Forelimb muscle (tissue), 1 donor: ENCODE results near the gene PTPRJ. TPM values are rescaled to one million over a fixed set of nuclear protein-coding genes. Genes with fewer than 3 reads are reported as not detected.

Experiments used
- DNase-seq: peaks from one replicate; pipeline ENCODE4 v3.0.0-alpha.2; 2013; ENCODE audit warnings: low read depth
- polyA plus RNA-seq: library from polyadenylated mRNA; unstranded; fragments of 120-200 nt; gene quantifications from one replicate; pipeline ENCODE4 v1.2.1, GENCODE V29; 2013; ENCODE audit not compliant: insufficient read length

PTPRJ gene
- polyA plus RNA-seq, 1 donor: 2.3 TPM

DNA sequence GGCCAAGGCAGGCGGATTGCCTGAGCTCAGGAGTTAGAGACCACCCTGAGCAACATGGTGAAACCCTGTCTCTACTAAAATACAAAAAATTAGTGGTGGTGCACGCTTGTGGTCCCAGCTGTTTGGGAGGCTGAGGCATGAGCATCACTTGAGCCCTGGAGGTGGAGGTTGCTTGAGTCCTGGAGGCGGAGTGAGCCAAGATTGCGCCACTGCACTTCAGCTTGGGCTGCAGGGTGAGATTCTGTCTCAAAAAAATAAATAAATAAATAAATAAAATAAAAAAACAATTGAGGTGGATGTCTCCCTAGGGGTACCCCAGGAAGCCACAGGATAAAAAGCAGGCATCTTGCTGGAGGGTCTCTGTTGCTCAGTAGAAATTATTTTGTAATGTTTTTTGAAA lies 14.1 kb downstream of the PTPRJ start:
- no peak for DNase-seq

DNA sequence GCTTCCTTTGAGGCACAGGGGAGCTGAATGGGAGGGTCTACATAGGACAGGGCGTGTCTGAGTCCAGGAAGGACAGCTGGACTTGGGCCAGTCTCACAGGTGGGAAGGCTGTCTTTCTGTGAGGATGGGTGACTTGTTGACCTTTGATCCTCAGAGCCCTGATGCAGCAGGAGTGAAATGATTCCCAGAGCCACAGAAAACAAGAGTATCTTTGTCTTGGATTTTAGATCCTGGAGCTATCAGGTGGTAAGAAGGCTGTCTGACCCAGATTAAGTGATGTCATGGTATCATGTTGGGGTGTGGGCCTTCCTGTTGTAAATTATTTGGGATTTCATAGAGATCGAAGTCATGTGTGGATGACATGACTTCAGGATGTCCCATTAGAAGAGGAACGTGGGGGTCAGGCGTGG lies 15.0 kb downstream of the PTPRJ start:
- DNase-seq: no peak

DNA sequence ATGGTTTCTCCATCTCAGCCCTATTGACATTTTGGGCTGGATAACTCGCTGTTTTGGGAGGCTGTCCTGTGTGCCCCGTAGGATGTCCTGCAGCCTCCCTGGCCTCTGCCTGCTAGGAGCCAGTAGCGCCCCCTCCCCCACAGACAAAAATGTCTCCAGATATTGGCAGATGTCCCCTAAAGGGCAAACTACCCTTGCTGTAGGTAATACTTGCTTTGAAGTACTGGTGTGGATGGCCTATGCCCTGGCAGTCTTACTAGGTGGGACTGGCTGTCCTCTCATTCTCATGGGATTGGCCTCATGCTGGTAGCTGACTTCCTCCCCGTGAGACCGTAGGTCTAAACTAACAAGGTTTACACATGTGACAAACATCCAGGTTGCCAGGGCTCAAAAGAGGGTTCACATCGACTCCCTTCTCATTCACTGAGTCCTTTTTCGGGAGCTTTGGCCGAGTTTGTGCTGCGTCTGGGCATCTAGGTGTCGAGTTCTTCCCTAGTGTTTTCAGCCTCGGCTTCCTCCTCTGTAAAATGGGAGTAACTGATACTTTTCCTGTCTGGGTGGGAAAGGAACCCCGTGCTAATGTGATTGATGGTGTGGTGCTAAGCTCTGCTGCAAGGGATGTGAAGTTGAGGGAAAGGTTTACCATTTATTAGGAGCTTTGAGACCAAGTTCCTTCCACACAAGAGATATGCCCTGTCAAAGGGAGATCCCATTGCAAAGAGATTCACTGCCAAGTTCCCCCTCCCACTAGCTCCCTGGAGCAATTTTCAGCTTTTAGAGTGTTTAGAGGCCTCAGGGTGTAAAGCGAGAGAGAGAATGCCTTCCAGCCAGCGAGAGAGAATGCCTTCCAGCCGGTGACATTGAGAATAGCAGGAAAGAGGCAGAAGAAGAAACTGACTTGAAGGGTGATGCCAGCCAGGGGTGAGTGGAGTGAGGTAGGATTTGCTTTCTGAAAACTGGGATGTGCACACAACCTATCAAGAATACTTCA lies 17.0 kb downstream of the PTPRJ start:
- no peak for DNase-seq

DNA sequence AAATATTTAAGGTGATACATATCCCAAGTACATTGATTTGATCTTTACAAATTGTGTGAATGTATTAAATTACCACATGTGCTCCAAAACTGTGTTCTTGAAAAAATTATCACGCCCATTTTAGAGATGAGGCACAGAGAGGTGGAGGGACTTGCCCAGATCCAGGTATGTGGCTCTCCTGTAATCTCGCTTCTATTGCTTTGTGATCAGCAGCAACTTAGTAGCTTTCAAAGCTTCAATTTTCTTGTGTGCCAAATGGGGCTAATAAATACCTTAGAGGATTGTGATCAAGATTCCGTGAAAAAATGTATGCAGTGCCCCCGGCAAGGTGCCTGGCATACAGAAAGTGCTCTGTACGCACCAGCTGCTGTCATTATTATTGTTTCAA lies 18.0 kb downstream of the PTPRJ start:
- no peak for DNase-seq

DNA sequence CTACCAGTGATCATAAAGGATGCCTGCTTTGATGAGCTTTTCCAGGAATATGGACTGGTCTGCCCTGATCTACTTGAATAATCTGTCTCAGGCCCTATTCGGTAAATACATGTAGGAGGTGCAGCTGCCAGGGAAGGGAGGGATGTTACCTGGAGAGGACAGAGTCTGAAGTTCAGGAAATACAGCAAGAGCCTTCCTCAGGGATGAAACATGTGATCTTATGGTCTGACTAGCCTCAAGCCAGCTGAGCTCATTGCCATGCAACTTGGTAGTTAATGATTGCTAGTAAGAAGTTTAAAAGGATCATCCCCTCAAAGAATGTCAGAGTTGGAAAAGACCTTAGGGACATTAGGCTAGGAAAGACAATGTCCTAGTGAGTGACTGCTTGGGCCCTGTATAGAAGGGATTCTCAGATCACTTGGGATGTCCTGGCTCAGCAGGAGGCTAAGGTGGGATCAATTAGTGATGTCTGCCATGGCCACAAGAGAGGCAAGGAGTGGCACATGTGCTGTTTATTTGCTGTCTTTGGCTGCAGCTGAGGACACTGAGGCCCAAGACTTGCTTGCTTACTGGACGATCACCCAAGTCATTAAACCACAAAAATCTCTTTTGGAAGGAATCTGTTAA lies 18.5 kb downstream of the PTPRJ start:
- no peak for DNase-seq

DNA sequence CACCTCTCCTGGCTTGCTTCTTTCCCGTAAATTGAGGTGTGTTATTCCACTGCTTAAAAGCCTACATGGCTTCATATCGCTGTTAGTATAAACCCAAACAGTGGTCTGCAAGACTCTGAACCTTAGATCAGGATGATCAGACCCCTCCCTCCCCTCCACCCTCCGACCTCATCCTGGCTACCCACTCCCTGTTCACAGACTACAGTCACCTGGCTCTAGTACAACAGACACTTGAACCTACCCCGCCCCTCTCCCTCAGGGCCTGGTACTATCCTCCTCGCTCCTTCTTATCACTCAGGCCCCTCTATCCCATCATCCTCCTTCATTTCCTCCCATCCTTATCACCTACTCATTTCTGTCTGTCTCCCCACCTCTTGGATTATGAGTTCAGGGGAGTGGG lies 20.1 kb downstream of the PTPRJ start:
- DNase-seq: no peak

DNA sequence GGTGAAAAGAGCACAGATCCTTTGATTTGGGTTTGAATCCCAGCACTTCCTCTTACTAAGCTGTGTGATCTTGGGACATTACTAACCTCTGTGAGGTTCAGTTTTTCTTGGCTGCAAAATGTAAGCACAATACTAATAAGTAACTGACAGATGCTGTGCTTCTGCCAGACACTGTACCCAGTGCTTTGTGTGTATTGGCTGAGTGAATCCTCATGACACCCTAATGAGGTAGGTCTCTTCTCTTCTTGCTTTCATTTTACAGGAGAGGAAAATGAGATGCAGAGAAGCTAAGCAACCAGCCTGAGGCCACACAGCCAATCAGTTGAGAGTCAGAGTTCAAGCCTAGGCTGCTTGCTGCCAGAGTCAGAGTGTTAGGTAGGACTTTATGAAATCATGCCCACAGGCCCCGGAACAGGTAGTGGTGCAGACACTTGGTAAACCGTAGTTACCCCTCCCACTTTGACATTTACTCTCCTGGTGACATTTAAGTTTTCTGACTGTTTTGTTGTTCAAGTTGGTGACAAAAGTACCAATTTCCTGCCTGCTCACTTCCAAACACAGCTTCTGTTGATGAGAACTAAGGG lies 21.2 kb downstream of the PTPRJ start:
- DNase-seq: no peak

DNA sequence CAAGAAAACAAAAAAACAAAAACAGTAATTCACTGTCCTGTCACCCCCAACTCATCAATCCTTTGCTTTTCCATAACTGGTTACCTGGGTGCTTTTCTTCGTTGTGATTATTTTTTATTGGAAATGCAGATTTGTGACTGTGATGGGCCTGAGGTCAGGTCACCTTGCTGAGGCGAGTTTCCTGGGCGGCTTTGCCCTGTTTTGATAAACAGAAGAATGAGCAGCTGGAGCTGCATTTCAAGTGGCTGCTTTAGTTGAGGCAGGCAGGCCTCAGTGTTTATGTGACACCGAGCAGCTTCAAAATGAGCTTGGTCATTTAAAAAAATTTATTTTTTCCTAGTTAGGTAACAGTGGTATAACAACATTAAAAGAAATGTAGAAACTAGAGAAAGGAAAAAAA lies 22.2 kb downstream of the PTPRJ start:
- no peak for DNase-seq

DNA sequence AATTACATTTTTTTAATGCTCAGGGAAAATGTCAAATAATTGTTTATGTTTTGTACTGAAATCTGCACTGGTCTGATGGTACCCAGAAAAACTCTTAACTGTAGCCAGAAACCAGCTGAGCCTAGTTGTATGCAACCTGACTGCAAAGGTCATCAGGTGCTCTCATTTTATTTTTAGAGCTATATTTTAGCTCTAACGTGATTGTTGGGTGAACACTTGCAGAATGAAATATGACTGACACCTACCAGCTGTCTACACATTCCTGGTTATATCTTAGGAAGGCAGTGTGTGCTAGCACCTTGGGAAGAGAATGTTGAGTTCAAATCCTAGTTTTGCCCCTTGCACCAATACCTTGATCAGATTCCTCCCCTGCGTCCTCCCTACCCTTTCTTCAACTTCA lies 23.6 kb downstream of the PTPRJ start:
- no peak for DNase-seq

DNA sequence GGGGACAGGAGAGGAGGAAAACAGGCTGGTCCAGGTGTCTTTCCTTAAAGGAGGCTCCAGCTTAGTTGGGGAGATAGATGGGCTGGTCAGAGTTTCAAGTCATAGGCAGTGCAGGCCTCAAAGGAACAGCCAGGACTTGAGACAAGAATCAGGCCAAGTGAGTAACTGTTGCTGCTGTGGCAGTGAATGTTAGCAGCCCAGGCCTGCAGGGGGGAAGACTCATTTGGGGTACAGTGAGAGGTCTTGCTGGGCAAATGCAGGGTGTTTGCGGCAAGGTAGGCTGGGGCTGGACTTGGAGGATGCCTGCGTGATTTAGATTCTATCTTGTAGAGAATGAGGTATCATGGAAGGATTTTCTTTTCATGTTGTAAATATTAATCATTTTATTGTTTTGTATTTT lies 24.1 kb downstream of the PTPRJ start:
- no peak for DNase-seq

DNA sequence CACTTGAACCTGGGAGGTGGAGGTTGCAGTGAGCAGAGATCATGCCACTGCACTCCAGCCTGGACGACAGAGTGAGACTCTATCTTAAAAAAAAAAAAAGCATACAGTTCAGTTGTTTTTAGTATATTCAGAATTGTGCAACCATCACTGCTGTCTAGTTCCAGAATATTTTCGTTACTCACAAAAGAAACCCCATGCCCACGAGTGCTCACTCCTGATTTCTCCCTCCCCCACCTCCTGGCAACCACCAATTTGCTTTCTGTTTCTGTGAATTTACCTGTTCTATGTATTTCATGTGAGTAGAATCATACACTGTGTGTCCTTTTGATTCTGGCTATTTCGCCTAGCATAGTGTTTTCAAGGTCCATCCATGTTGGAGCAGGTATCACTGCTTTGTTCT lies 24.8 kb downstream of the PTPRJ start:
- no peak for DNase-seq

DNA sequence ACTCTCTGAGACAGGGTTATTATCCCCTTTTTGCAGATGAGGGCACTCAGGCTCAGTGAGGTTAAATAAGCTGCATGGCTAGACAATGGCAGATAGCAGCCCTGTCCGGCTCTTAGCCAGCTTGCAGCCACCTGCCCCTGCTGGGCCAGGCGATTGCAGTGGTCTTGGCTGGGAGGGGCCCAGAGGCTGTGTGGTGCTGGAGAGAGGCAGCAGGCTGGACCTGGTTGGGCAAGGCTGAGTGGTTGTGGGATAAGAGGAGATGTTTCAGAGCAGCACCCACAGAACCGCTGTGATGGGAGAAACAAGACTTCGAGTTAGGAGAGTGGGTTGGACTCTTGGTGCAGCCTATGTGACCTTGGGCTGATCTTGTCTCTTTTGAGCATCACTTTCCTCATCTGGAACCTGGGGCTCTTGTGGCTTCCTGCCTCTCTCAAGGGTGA lies 25.5 kb downstream of the PTPRJ start:
- no peak for DNase-seq

DNA sequence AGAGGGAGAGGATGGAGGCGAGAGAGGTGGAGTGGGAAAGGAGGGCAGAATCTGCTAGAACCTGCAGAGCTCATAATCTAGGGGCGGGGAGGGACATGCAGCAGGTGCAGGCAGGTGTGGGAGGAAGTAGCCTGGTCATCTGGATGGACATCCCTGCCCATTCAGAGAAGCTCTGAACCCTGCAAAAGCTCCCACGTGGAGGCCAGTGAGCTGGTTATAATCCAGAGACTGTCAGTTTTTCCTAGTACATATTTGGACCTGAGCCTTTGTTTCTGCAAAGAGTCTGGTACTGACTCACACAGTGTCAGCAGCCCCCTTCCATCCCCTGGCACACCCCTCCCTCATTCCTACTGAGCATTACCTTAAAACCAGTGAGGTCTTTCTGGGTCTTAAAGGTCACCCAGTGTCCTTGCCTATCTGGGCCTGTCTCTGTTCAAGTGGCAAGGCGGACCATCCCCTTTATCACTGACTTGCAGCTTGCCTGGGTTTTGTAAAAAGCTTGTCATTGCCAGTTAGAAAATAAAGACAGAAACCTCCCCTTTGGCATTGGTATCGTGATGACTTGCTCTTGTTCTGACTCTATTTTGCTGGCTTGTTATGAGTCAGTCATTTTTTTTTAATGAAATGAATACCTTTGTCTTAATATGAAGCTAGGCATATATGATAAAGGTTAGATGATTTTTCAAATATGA lies 26.1 kb downstream of the PTPRJ start:
- DNase-seq: no peak

DNA sequence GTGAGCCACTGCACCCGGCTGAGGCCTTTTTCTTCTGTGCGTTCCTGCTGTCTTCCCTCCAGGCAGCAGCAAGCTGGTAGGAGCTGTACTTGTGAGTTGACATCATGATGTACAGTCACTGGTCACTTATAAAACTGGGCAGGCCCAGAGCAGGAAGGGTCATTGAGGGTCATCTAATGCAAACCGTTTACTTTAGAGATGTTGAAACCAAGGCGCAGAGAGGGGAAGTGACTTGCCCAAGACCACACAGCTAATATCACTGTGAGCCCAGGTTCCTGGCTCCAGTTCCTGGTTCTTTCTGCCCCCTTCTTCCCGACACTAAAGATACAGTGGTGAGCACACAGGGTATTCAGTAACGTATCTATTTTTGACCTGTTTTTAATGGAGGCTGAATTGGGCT lies 27.3 kb downstream of the PTPRJ start:
- no peak for DNase-seq

DNA sequence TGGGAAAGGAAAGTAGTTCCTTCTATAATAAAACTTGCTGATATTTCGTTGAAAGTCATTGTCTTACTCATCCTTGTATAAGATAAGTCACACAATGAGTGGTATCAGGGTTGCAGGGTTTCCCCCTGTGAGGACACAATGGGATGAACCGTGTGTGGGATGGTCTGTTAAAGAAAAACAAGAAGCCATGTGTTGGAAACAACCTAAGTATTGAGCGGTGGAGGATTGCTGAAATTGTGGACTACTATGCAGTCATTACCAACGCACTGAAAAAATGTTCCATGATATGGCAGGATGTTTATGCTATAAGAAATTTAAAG lies 28.6 kb downstream of the PTPRJ start:
- no peak for DNase-seq

DNA sequence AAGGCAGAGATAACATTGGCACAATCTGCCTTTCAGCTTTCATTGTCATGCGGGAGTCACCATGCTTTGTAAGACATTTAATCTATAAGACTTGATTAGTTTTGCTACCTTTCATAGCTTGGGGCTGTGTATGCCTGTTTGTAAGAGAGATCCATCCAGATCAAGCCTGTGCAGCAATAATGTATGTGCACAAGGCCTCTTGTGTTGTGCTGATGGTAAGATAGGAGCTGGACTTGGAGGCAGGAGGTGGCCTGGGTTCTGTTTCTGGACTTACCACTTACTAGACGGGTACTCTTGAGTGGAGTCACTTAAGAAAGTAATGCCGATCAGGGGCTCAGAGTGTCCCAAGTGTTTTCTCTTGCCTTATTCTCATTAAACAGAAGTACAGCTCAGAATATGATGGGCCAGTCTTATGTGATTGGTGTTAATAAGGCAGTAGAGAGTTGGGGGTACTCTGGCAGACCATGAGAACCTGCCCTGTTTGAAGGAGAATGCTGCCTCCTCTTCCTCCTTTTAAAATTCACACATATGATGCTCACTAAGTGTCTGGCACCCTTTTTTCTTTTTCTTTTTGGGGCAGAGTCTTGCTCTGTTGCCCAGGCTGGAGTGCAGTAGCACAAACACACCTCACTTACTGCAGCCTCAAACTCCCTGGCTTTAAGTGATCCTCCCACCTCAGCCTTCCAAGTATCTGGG lies 30.9 kb downstream of the PTPRJ start:
- no peak for DNase-seq

DNA sequence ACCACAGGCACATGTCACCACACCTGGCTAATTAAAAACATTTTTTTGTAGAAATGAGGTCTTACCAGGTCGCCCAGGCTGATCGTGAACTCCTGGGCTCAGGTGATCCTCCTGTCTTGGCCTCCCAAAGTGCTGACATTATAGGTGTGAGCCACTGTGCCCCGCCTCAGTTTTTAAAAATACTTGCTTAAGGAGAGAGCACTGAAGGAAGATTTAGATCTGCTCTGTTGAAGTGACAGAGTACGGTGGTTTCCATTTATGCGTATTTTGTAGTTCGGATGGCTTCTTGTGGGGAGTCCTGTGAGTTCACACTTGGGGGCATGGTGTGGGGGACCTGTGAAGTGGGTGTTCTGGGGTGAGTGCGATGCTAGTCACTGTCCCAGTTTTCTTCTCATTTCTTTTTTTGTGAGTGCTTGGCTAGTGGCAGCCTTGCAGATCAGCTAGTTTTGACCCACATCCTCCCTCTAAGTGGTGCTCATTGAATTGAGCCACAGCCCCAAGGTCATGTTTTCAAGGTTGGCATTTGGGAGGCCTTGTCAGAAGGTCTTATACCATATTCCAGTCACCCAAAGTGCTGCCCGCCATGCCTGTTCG lies 31.5 kb downstream of the PTPRJ start:
- DNase-seq: no peak

DNA sequence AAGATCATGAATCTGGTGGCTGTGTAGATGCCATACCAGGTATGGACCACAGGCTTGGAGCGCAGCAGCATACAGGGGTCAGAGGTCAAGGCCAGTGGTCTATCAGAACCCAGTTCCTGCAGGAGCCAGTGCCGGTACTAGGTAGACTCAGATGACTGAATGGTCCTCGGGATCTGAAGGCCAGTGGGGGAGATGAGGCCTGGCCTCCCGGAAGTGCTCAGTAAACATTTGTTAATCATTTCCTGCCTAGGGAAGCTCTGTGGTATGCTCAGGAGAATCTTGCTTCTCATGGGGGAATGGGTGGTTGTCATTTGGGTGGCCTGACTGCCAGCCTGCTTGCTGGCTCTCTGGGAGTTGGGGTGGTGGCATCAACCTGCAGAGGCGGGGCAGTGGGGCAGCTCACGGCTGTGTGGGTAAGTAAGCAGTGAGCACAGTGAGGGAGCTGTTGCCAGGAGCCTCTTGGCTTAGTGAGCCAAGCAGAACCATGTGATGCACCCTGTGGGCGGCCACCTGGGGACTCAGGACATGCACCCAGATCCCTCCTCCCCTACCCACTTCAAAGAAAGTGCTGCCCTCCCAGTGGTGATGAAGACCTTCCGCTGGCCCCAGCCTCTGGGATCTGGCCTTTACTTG lies 33.0 kb downstream of the PTPRJ start:
- no peak for DNase-seq

DNA sequence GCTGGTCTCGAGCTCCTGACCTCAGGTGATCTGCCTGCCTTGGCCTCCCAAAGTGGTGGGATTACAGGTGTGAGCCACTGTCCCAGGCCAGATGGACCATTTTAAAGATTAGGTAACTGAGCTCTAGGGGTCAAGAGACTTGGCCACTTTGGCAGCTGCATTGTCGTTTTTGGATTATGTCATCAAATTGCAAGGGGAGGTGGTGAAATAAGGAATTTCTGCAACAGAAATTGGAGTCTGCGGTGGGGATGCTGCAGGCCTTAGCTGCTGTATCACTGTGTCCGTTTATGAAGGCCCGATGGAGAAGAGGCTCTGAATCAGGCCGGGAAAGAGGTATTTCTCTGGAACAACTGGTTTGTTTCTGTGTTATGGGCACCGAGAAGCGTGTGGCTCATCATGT lies 34.6 kb downstream of the PTPRJ start:
- DNase-seq: no peak

DNA sequence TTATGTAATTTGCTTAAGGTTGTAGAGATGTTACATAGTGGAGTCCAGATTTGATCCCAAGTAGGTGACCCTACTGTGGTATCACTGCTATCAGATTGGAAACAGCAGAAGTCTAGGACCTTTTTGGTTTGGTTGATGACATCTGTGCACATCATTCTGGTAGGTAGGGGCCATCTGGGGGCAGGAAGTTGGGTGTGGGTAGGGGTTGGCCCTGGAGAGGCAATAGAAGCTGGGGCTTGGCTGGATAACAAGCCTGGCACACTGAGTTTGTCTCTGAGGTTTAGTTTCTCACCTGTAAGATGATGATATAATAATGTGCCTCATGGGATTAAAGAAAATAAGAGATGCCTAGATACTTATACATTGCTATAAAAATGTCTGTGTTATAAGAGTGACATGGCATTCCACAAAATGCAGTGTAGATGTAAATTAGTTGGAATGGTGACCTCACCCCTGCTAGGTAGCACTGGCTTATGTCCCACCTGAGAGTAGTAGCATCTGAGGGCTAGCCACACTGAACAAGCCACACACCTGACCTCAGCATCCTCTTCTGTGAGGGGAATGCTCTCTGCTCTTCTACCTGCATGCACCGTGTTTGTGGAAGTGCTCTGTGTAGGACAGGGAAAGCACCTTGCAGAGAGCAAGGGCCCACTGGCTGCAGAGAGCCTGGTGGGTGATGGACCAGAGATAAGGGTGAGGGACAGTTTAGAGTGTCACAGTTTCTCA lies 36.9 kb downstream of the PTPRJ start:
- DNase-seq: no peak
